ENCODE measurements around the gene SLC28A2. TPM values are rescaled to one million over a fixed set of nuclear protein-coding genes. Genes with fewer than 3 reads are reported as not detected.
A peak's percentile ranks its signal among the peaks of the same experiment; 100 is the strongest.
"Not testable (repeated sequence)": the region's sequence is repeated elsewhere in the genome, so short reads cannot be mapped to it uniquely, and the experiment has no call there.

SLC28A2 gene
- total RNA-seq, 1 experiment from 2014 or later, result 0.23 TPM

- Histone ChIP-seq H3K27ac (ENCODE audit: low read length) (peak overlapping the region; percentile 60), H3K27me3 (ENCODE audit: control insufficient read depth, insufficient read depth, low read length) (no peaks in the 10 kb centered on the region), H3K4me1 (ENCODE audit: control insufficient read depth, insufficient read depth, low read length) (no peaks in the 10 kb centered on the region), H3K4me3 (ENCODE audit: low read depth in 2 of 2, low read length in 2 of 2) (no peak overlapping the region), H3K9me3 (ENCODE audit: control insufficient read depth, insufficient read depth, low read depth, low read length) (no peaks in the 10 kb centered on the region), H3K36me3 (ENCODE audit: control insufficient read depth, insufficient read depth, low read length) (no peaks in the 10 kb centered on the region)
- no TSS peak for BruUV-seq (replicated peaks)
- in situ Hi-C loops (cut with HindIII; ENCODE audit: low pct_unique_long_range_greater_than_20kb, low sequenced_read_pairs), result no loop called here
- DNase-seq (ENCODE audit: low read depth, low spot score) (peak; percentile 53), ATAC-seq (peak; percentile 76; the same call in 1 of the 2 replicates)
- POLR2A ChIA-PET, result no interaction called here
- CTCF ChIA-PET, result no interaction called here
- TF ChIP-seq SIN3A (IDR thresholded peaks at IDR 0.05; ENCODE audit: borderline replicate concordance, insufficient read depth, low read depth, low read length) (no peak), TCF7L2 (IDR thresholded peaks at IDR 0.05; ENCODE audit: low read depth, low read length) (no peak), POLR2AphosphoS5 (IDR thresholded peaks at IDR 0.05; ENCODE audit: low read depth, low read length) (no peak)
- TF ChIP-seq, protein P1, sequence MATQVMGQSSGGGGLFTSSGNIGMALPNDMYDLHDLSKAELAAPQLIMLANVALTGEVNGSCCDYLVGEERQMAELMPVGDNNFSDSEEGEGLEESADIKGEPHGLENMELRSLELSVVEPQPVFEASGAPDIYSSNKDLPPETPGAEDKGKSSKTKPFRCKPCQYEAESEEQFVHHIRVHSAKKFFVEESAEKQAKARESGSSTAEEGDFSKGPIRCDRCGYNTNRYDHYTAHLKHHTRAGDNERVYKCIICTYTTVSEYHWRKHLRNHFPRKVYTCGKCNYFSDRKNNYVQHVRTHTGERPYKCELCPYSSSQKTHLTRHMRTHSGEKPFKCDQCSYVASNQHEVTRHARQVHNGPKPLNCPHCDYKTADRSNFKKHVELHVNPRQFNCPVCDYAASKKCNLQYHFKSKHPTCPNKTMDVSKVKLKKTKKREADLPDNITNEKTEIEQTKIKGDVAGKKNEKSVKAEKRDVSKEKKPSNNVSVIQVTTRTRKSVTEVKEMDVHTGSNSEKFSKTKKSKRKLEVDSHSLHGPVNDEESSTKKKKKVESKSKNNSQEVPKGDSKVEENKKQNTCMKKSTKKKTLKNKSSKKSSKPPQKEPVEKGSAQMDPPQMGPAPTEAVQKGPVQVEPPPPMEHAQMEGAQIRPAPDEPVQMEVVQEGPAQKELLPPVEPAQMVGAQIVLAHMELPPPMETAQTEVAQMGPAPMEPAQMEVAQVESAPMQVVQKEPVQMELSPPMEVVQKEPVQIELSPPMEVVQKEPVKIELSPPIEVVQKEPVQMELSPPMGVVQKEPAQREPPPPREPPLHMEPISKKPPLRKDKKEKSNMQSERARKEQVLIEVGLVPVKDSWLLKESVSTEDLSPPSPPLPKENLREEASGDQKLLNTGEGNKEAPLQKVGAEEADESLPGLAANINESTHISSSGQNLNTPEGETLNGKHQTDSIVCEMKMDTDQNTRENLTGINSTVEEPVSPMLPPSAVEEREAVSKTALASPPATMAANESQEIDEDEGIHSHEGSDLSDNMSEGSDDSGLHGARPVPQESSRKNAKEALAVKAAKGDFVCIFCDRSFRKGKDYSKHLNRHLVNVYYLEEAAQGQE (IDR thresholded peaks at IDR 0.05; ENCODE audit: insufficient read depth in 1 of 2, low read depth in 2 of 2, low read length in 1 of 2), result no peak
- TF ChIP-seq, protein P2, sequence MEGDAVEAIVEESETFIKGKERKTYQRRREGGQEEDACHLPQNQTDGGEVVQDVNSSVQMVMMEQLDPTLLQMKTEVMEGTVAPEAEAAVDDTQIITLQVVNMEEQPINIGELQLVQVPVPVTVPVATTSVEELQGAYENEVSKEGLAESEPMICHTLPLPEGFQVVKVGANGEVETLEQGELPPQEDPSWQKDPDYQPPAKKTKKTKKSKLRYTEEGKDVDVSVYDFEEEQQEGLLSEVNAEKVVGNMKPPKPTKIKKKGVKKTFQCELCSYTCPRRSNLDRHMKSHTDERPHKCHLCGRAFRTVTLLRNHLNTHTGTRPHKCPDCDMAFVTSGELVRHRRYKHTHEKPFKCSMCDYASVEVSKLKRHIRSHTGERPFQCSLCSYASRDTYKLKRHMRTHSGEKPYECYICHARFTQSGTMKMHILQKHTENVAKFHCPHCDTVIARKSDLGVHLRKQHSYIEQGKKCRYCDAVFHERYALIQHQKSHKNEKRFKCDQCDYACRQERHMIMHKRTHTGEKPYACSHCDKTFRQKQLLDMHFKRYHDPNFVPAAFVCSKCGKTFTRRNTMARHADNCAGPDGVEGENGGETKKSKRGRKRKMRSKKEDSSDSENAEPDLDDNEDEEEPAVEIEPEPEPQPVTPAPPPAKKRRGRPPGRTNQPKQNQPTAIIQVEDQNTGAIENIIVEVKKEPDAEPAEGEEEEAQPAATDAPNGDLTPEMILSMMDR (IDR thresholded peaks at IDR 0.05), result no peak
- intact Hi-C loops (cut with micrococcal nuclease; ENCODE audit: unreplicated experiment), result no loop called here
These were observed 2.4 kb downstream of the SLC28A2 start for GRCh38 chr15:45254405-45254804.

DNA sequence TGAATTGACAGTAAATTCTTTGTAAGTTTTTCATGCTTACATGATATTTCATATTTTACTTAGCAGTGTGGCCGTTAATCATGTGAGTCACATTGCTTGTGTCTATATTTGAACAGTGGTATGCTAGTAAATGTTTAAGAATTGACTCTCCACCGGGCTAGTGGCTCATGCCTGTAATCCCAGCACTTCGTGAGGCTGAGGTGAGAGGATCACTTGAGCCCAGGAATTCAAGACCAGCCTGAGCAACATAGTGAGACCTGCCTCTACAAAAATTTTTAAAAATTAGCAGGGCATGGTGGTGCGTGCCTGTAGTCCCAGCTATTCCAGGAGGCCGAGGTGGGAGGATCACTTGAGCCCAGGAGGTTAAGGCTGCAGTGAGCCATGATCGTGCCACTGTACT is 2.8 kb downstream of the SLC28A2 start:
- H3K4me1 ChIP-seq (ENCODE audit: control insufficient read depth, insufficient read depth, low read length); H3K9me3 ChIP-seq (ENCODE audit: control insufficient read depth, insufficient read depth, low read depth, low read length); POLR2A ChIA-PET; H3K4me3 ChIP-seq (ENCODE audit: low read depth in 2 of 2, low read length in 2 of 2); CTCF ChIA-PET; intact Hi-C loops (cut with micrococcal nuclease; ENCODE audit: unreplicated experiment); H3K36me3 ChIP-seq (ENCODE audit: control insufficient read depth, insufficient read depth, low read length); in situ Hi-C loops (cut with HindIII; ENCODE audit: low pct_unique_long_range_greater_than_20kb, low sequenced_read_pairs); BruUV-seq (replicated peaks); H3K27me3 ChIP-seq (ENCODE audit: control insufficient read depth, insufficient read depth, low read length): not testable (repeated sequence)
- peak overlapping the region; percentile 53 for H3K27ac ChIP-seq (ENCODE audit: low read length)
- DNase-seq (ENCODE audit: low read depth, low spot score), result peak; percentile 82
- peak; percentile 97 for ATAC-seq

DNA sequence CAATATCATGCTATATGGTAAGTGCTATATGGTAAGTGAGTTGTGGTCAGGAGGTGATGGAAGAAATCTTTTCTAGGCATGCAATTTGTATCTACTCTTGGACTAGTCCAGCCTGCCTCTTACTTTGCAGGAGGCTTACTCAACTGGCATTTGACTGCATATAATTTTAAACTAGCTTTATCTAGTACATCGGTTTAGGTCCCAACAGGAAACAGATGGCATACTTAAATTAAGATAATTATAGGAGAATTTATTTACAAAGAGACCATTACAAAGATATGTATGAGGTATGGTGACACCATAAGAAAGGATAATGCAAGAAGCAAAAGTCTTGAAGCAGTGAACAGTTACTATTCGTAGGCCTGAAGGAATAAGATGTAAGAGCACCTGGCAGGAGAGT is 7.8 kb downstream of the SLC28A2 start:
- ChIA-PET POLR2A (no interaction called here), CTCF (no interaction called here)
- no peaks in the 10 kb centered on the region for H3K27me3 ChIP-seq (ENCODE audit: control insufficient read depth, insufficient read depth, low read length)
- TF ChIP-seq, protein P2 (IDR thresholded peaks at IDR 0.05), result no peak
- no peak for TF ChIP-seq SIN3A (IDR thresholded peaks at IDR 0.05; ENCODE audit: borderline replicate concordance, insufficient read depth, low read depth, low read length)
- TF ChIP-seq TCF7L2 (IDR thresholded peaks at IDR 0.05; ENCODE audit: low read depth, low read length), result no peak
- TF ChIP-seq POLR2AphosphoS5 (IDR thresholded peaks at IDR 0.05; ENCODE audit: low read depth, low read length), result no peak
- TF ChIP-seq, protein P1 (IDR thresholded peaks at IDR 0.05; ENCODE audit: insufficient read depth in 1 of 2, low read depth in 2 of 2, low read length in 1 of 2), result no peak
- no peak for DNase-seq (ENCODE audit: low read depth, low spot score)
- BruUV-seq (replicated peaks), result no TSS peak
- no peaks in the 10 kb centered on the region for H3K36me3 ChIP-seq (ENCODE audit: control insufficient read depth, insufficient read depth, low read length)
- in situ Hi-C loops (cut with HindIII; ENCODE audit: low pct_unique_long_range_greater_than_20kb, low sequenced_read_pairs), result no loop called here
- H3K9me3 ChIP-seq (ENCODE audit: control insufficient read depth, insufficient read depth, low read depth, low read length), result no peaks in the 10 kb centered on the region
- H3K4me1 ChIP-seq (ENCODE audit: control insufficient read depth, insufficient read depth, low read length), result no peaks in the 10 kb centered on the region
- H3K27ac ChIP-seq (ENCODE audit: low read length), result no peak overlapping the region
- no peak overlapping the region for H3K4me3 ChIP-seq (ENCODE audit: low read depth in 2 of 2, low read length in 2 of 2)
- intact Hi-C loops (cut with micrococcal nuclease; ENCODE audit: unreplicated experiment), result loop anchor here (5.0 kb wide), 1 partner anchor 52 kb away; no protein-coding TSS in a partner anchor
- no peak for ATAC-seq
